Loucy (cell line): ENCODE measurements around the gene GLRA2.

ENCODE experiments used
- EZH2phosphoT487 ChIP-seq: fragments of 200-600 bp; IDR thresholded peaks from 2 replicates; pipeline ENCODE4 v1.6.1; 2018; ENCODE audit warnings: antibody characterized with exemption, mild to moderate bottlenecking, moderate library complexity, borderline replicate concordance
- TF ChIP-seq, protein P1 (sequence below): fragments of 200-600 bp; sonication (generic); conservative IDR thresholded peaks from 2 replicates; pipeline ENCODE4 v1.5.1; 2014; ENCODE audit warnings: mild to moderate bottlenecking, antibody characterized with exemption, low read length

DNA sequence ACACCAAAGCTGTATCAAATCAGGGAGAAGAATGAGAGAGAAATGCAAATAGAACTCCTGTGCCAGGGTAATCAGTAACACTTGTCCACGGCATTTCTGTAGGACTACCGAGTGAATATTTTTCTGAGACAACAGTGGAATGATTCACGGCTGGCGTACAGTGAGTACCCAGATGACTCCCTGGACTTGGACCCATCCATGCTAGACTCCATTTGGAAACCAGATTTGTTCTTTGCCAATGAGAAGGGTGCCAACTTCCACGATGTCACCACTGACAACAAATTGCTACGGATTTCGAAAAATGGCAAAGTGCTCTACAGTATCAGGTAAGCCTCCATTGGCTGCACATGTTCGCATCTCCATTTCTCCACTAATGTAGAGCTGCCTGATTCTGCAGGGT, 51.7 kb downstream of the GLRA2 start:
- TF ChIP-seq, protein P1, sequence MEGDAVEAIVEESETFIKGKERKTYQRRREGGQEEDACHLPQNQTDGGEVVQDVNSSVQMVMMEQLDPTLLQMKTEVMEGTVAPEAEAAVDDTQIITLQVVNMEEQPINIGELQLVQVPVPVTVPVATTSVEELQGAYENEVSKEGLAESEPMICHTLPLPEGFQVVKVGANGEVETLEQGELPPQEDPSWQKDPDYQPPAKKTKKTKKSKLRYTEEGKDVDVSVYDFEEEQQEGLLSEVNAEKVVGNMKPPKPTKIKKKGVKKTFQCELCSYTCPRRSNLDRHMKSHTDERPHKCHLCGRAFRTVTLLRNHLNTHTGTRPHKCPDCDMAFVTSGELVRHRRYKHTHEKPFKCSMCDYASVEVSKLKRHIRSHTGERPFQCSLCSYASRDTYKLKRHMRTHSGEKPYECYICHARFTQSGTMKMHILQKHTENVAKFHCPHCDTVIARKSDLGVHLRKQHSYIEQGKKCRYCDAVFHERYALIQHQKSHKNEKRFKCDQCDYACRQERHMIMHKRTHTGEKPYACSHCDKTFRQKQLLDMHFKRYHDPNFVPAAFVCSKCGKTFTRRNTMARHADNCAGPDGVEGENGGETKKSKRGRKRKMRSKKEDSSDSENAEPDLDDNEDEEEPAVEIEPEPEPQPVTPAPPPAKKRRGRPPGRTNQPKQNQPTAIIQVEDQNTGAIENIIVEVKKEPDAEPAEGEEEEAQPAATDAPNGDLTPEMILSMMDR, result no peak
- no peak for TF ChIP-seq EZH2phosphoT487
